H9 (cell line): Measurements from ENCODE around the gene FRMD1. TPM values are rescaled to one million over a fixed set of nuclear protein-coding genes. Genes with fewer than 3 reads are reported as not detected.

Source experiments
- DNase-seq: peaks from one replicate; pipeline ENCODE4 v3.0.0-alpha.2; 2017
- H2AFZ ChIP-seq: one replicate; pipeline ENCODE4 v1.6.1; 2013; ENCODE audit warnings: mild to moderate bottlenecking, low read length, control low read depth, moderate library complexity
- H2AK5ac ChIP-seq: 2 replicates; pipeline ENCODE4 v1.6.1; 2013; ENCODE audit warnings: low read length, control low read depth, mixed read lengths; ENCODE audit not compliant: insufficient read length
- H2BK120ac ChIP-seq: one replicate; pipeline ENCODE4 v1.6.1; 2013; ENCODE audit warnings: low read depth, mild to moderate bottlenecking, low read length, control low read depth, inconsistent platforms; ENCODE audit not compliant: poor library complexity, severe bottlenecking
- H2BK12ac ChIP-seq: 2 replicates; pipeline ENCODE4 v1.6.1; 2013; ENCODE audit warnings: low read length, control low read depth, mixed read lengths, low read depth; ENCODE audit not compliant: insufficient read length
- H2BK15ac ChIP-seq: 2 replicates; pipeline ENCODE4 v1.6.1; 2013; ENCODE audit warnings: low read depth, low read length, control low read depth
- H2BK20ac ChIP-seq: one replicate; pipeline ENCODE4 v1.6.1; 2013; ENCODE audit warnings: low read depth, mild to moderate bottlenecking, low read length, control low read depth, inconsistent platforms; ENCODE audit not compliant: poor library complexity, severe bottlenecking
- H2BK5ac ChIP-seq: 2 replicates; pipeline ENCODE4 v1.6.1; 2013; ENCODE audit warnings: low read length, control low read depth, mixed read lengths; ENCODE audit not compliant: insufficient read length
- H3K14ac ChIP-seq: 2 replicates; pipeline ENCODE4 v1.6.1; 2013; ENCODE audit warnings: low read length, control low read depth; ENCODE audit not compliant: insufficient read depth
- H3K18ac ChIP-seq: 2 replicates; pipeline ENCODE4 v1.6.1; 2013; ENCODE audit warnings: low read depth, mild to moderate bottlenecking, mixed read lengths, low read length, control low read depth; ENCODE audit not compliant: insufficient read length
- H3K23ac ChIP-seq: 2 replicates; pipeline ENCODE4 v1.6.1; 2013; ENCODE audit warnings: low read length, control low read depth, mixed read lengths, low read depth; ENCODE audit not compliant: insufficient read length
- H3K23me2 ChIP-seq: 2 replicates; pipeline ENCODE4 v1.6.1; 2013; ENCODE audit warnings: low read depth, mild to moderate bottlenecking, mixed read lengths, low read length, control low read depth; ENCODE audit not compliant: insufficient read length, poor library complexity, severe bottlenecking
- H3K27ac ChIP-seq: 2 replicates; pipeline ENCODE4 v1.5.1; 2013; ENCODE audit warnings: low read length, control low read depth, mixed read lengths, low read depth; ENCODE audit not compliant: insufficient read length
- H3K27me3 ChIP-seq: 2 replicates; pipeline ENCODE4 v1.6.1; 2013; ENCODE audit warnings: low read length, control low read depth, inconsistent platforms; ENCODE audit not compliant: insufficient read depth
- H3K4ac ChIP-seq: 2 replicates; pipeline ENCODE4 v1.6.1; 2013; ENCODE audit warnings: low read depth, mild to moderate bottlenecking, control low read depth, inconsistent platforms, low read length, moderate library complexity
- H3K4me1 ChIP-seq: 2 replicates; pipeline ENCODE4 v1.6.1; 2013; ENCODE audit warnings: low read length, control low read depth, inconsistent platforms; ENCODE audit not compliant: insufficient read depth
- H3K4me2 ChIP-seq: 2 replicates; pipeline ENCODE4 v1.6.1; 2013; ENCODE audit warnings: low read length, control low read depth, mixed read lengths; ENCODE audit not compliant: insufficient read length, insufficient read depth
- H3K56ac ChIP-seq: 2 replicates; pipeline ENCODE4 v1.6.1; 2013; ENCODE audit warnings: low read depth, mild to moderate bottlenecking, mixed read lengths, low read length, control low read depth; ENCODE audit not compliant: insufficient read length
- H3K79me1 ChIP-seq: 2 replicates; pipeline ENCODE4 v1.6.1; 2013; ENCODE audit warnings: low read depth, mild to moderate bottlenecking, moderate library complexity, low read length, control low read depth, inconsistent platforms; ENCODE audit not compliant: insufficient read depth, poor library complexity, severe bottlenecking
- H3K79me2 ChIP-seq: 2 replicates; pipeline ENCODE4 v1.6.1; 2013; ENCODE audit warnings: low read length, control low read depth, inconsistent platforms; ENCODE audit not compliant: insufficient read depth
- H3K9ac ChIP-seq: 2 replicates; pipeline ENCODE4 v1.6.1; 2013; ENCODE audit warnings: low read length, control low read depth, mixed read lengths; ENCODE audit not compliant: insufficient read length; ENCODE audit errors: extremely low read depth
- H3K9me3 ChIP-seq: one replicate; pipeline ENCODE4 v1.6.1; 2013; ENCODE audit warnings: low read depth, low read length, inconsistent platforms; ENCODE audit not compliant: control insufficient read depth
- H3T11ph ChIP-seq: one replicate; pipeline ENCODE4 v1.6.1; 2013; ENCODE audit warnings: mild to moderate bottlenecking, low read length, control low read depth, inconsistent platforms
- H4K20me1 ChIP-seq: one replicate; pipeline ENCODE4 v1.6.1; 2013; ENCODE audit not compliant: control insufficient read depth, insufficient read length, insufficient read depth
- H4K5ac ChIP-seq: 2 replicates; pipeline ENCODE4 v1.6.1; 2013; ENCODE audit warnings: low read depth, mild to moderate bottlenecking, mixed read lengths, low read length, control low read depth; ENCODE audit not compliant: insufficient read length
- H4K8ac ChIP-seq: replicated peaks from 2 replicates; pipeline ENCODE4 v1.6.1; 2013; ENCODE audit warnings: low read length, control low read depth, mixed read lengths, low read depth; ENCODE audit not compliant: insufficient read length
- H4K91ac ChIP-seq: 2 replicates; pipeline ENCODE4 v1.6.1; 2013; ENCODE audit warnings: low read depth, mild to moderate bottlenecking, moderate library complexity, mixed read lengths, low read length, control low read depth; ENCODE audit not compliant: insufficient read length
- H3K27ac Mint-ChIP-seq, 3 experiments: 2 replicates in 2 of 3; 3 replicates in 1 of 3; pipeline ENCODE4 v1.8.0; 2020 to 2021; ENCODE audit warnings: mixed read lengths in 3 of 3, mild to moderate bottlenecking in 1 of 3, moderate library complexity in 1 of 3
- H3K27me3 Mint-ChIP-seq: 2 replicates; pipeline ENCODE4 v1.8.0; 2021; ENCODE audit warnings: low read depth, mild to moderate bottlenecking, moderate library complexity, mixed read lengths
- H3K36me3 Mint-ChIP-seq, 3 experiments: 2 replicates in 2 of 3; 3 replicates in 1 of 3; pipeline ENCODE4 v1.8.0; 2020 to 2021; ENCODE audit warnings: low read depth in 3 of 3, mixed read lengths in 3 of 3; ENCODE audit not compliant: insufficient read depth in 1 of 3
- H3K4me1 Mint-ChIP-seq, 2 experiments: 2 replicates each; pipeline ENCODE4 v1.8.0; 2020; ENCODE audit warnings: mixed read lengths in 2 of 2
- H3K4me3 Mint-ChIP-seq, 2 experiments: 2 replicates in 1 of 2; 3 replicates in 1 of 2; pipeline ENCODE4 v1.8.0; 2020 to 2021; ENCODE audit warnings: mild to moderate bottlenecking in 2 of 2, mixed read lengths in 2 of 2, moderate library complexity in 1 of 2
- H3K9me3 Mint-ChIP-seq, 2 experiments: 2 replicates in 1 of 2; 3 replicates in 1 of 2; pipeline ENCODE4 v1.8.0; 2020; ENCODE audit warnings: mild to moderate bottlenecking in 2 of 2, mixed read lengths in 2 of 2, moderate library complexity in 1 of 2
- CTCF ChIP-seq: fragments of 200-600 bp; sonication (generic); conservative IDR thresholded peaks from 3 replicates; pipeline ENCODE4 v1.8.0; 2021; ENCODE audit warnings: antibody characterized with exemption, mild to moderate bottlenecking
- WGBS: extraction: QIAGEN DNeasy Blood & Tissue Kit; methylation state at CpG from one replicate; pipeline ENCODE4 v1.1.7; 2013; ENCODE audit warnings: missing lambda C conversion rate, low lambda C conversion rate, mixed read lengths; ENCODE audit not compliant: insufficient read length; ENCODE audit errors: extremely low coverage; 5-methylcytosine and 5-hydroxymethylcytosine counted together
- total RNA-seq: library from RNA; stranded (reverse); gene quantifications from 2 replicates; pipeline ENCODE4 v1.2.1, GENCODE V29; 2021

The FRMD1 gene
- total RNA-seq, 1 experiment from 2014 or later: not detected

DNA sequence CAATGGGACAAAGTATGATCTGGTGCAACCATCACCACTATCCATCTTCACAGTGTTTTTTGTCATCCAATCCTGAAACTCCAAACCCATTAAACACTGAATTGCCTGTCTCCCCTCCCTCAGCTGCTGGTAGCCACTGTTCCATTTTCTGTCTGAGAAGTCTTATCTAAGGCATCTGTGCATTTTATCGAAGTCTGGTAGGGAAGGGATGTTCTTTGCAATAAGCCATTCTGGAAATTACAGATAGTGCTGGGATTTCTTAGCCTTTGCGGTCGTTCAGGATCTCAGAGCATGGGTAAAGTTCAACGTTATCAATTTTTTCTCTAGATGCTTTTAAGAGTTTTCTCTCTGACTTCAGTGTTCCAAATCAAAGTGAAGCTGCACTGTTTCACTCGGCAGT lies 57.4 kb downstream of the FRMD1 start:
- Histone ChIP-seq H3K14ac (no peak overlapping the region), H3K27ac (no peak overlapping the region), H3K79me2 (no peaks in the 10 kb centered on the region), H4K8ac (no peak overlapping the region), H2BK120ac (no peak overlapping the region), H3K27me3 (no peaks in the 10 kb centered on the region), H2BK20ac (no peak overlapping the region), H3K23ac (no peak overlapping the region), H3K4me1 (no peaks in the 10 kb centered on the region), H4K5ac (no peak overlapping the region), H3T11ph (no peak overlapping the region), H3K4ac (no peak overlapping the region), H3K9ac (no peak overlapping the region), H2AK5ac (no peak overlapping the region), H3K9me3 (no peaks in the 10 kb centered on the region), H3K4me2 (no peak overlapping the region), H3K79me1 (no peaks in the 10 kb centered on the region), H4K20me1 (no peaks in the 10 kb centered on the region), H3K18ac (no peak overlapping the region), H3K56ac (no peak overlapping the region), H4K91ac (no peak overlapping the region), H2AFZ (no peak overlapping the region), H2BK15ac (no peak overlapping the region), H2BK12ac (no peak overlapping the region), H3K23me2 (no peaks in the 10 kb centered on the region), H2BK5ac (no peak overlapping the region)
- peaks cover 0 to 5% (median 0%) of the 10 kb centered on the region in 3 experiments; a peak in 1 of 7 replicates for H3K36me3 Mint-ChIP-seq
- no peak overlapping the region for H3K27ac Mint-ChIP-seq
- no peaks in the 10 kb centered on the region; a peak in 1 of 5 replicates for H3K9me3 Mint-ChIP-seq
- H3K4me1 Mint-ChIP-seq: peaks cover 16 to 22% of the 10 kb centered on the region in 2 experiments
- H3K4me3 Mint-ChIP-seq: no peak overlapping the region
- no peaks in the 10 kb centered on the region; the same call in 1 of the 2 replicates for H3K27me3 Mint-ChIP-seq
- no peak for TF ChIP-seq CTCF
- DNase-seq: no peak
- WGBS: no CpG with 5 or more reads among the region's 5 CpGs
